ENCODE results near the gene C19orf53. TPM values are rescaled to one million over a fixed set of nuclear protein-coding genes. Genes with fewer than 3 reads are reported as not detected.
A peak's percentile ranks its signal among the peaks of the same experiment; 100 is the strongest.
"Not testable (repeated sequence)": the region's sequence is repeated elsewhere in the genome, so short reads cannot be mapped to it uniquely, and the experiment has no call there.

The C19orf53 gene
- total RNA-seq, 3 donors from 2014 or later (not counting 1 experiment from before 2014, with no cell fraction given) = 52.2 to 56.6 (median 54.7) TPM

GRCh38 chr19:13790354-13790753 is 16.1 kb downstream of the C19orf53 start:
- intact Hi-C loops (cut with micrococcal nuclease) = loop anchor here (2.0 kb wide), 1 partner anchor 56 kb away; no protein-coding TSS in a partner anchor

GRCh38 chr19:13793317-13793716 is 19.1 kb downstream of the C19orf53 start:
- intact Hi-C loops (cut with micrococcal nuclease); H3K36me3 ChIP-seq (ENCODE audit: control insufficient read depth, insufficient read depth, low read length); H3K27me3 Mint-ChIP-seq (ENCODE audit: low read depth in 2 of 2); H3K4me3 ChIP-seq (ENCODE audit: low read length); H3K4me3 Mint-ChIP-seq; H3K36me3 Mint-ChIP-seq; ATAC-seq; H3K27ac ChIP-seq (ENCODE audit: low read length); DNase-seq; H3K27ac Mint-ChIP-seq; H3K27me3 ChIP-seq (ENCODE audit: control insufficient read depth, insufficient read depth, low read length); H3K9me3 Mint-ChIP-seq; H3K9me3 ChIP-seq (ENCODE audit: control insufficient read depth, insufficient read depth, low read length): not testable (repeated sequence)
- H3K4me1 ChIP-seq (ENCODE audit: control insufficient read depth, insufficient read depth, low read length) = peaks cover 49% of the 10 kb centered on the region
- 98% methylated on average over 8 of the region's 9 CpGs for WGBS (ENCODE audit: insufficient coverage)
- H3K4me1 Mint-ChIP-seq = peaks cover 34 to 47% of the 10 kb centered on the region in 2 donors

More at GRCh38 chr19:13790354-13790753, 16.1 kb downstream of the C19orf53 start:
- H3K27me3 ChIP-seq (ENCODE audit: control insufficient read depth, insufficient read depth, low read length) = no peaks in the 10 kb centered on the region
- Mint-ChIP-seq H3K4me1 (peaks cover 32 to 41% of the 10 kb centered on the region in 2 donors), H3K36me3 (no peaks in the 10 kb centered on the region), H3K27ac (peak overlapping the region; percentile 93 to 96), H3K9me3 (no peaks in the 10 kb centered on the region), H3K4me3 (peak overlapping the region; percentile 92), H3K27me3 (ENCODE audit: low read depth in 2 of 2) (no peaks in the 10 kb centered on the region)
- peaks cover 49% of the 10 kb centered on the region for H3K4me1 ChIP-seq (ENCODE audit: control insufficient read depth, insufficient read depth, low read length)
- ATAC-seq (peak; percentile 35 to 62 (median 59)), DNase-seq (peak; percentile 65 to 81)
- WGBS (ENCODE audit: insufficient coverage) = 28% methylated on average over 8 of the region's 8 CpGs
- H3K36me3 ChIP-seq (ENCODE audit: control insufficient read depth, insufficient read depth, low read length) = no peaks in the 10 kb centered on the region
- H3K4me3 ChIP-seq (ENCODE audit: low read length) = no peak overlapping the region
- TF ChIP-seq CTCF (IDR thresholded peaks at IDR 0.05) = no peak
- H3K9me3 ChIP-seq (ENCODE audit: control insufficient read depth, insufficient read depth, low read length) = no peaks in the 10 kb centered on the region
- H3K27ac ChIP-seq (ENCODE audit: low read length) = peak overlapping the region; percentile 63

- DNase-seq (peak in 1 of 2 donors; percentile 30), ATAC-seq (no peak)
- H3K27me3 Mint-ChIP-seq (ENCODE audit: low read depth in 2 of 2) = no peaks in the 10 kb centered on the region
- Histone ChIP-seq H3K27me3 (ENCODE audit: control insufficient read depth, insufficient read depth, low read length) (no peaks in the 10 kb centered on the region), H3K4me1 (ENCODE audit: control insufficient read depth, insufficient read depth, low read length) (peaks cover 38% of the 10 kb centered on the region), H3K36me3 (ENCODE audit: control insufficient read depth, insufficient read depth, low read length) (no peaks in the 10 kb centered on the region), H3K4me3 (ENCODE audit: low read length) (peak overlapping the region; percentile 69), H3K27ac (ENCODE audit: low read length) (peak overlapping the region; percentile 68), H3K9me3 (ENCODE audit: control insufficient read depth, insufficient read depth, low read length) (no peaks in the 10 kb centered on the region)
- WGBS (ENCODE audit: insufficient coverage) = 8% methylated on average over 8 of the region's 8 CpGs
- peak overlapping the region; percentile 87 to 98 for H3K27ac Mint-ChIP-seq
- H3K9me3 Mint-ChIP-seq = no peaks in the 10 kb centered on the region
- H3K4me1 Mint-ChIP-seq = peaks cover 28 to 38% of the 10 kb centered on the region in 2 donors
- no peak for TF ChIP-seq CTCF (IDR thresholded peaks at IDR 0.05)
- H3K4me3 Mint-ChIP-seq = peak overlapping the region; percentile 94
- intact Hi-C loops (cut with micrococcal nuclease) = no loop called here
- H3K36me3 Mint-ChIP-seq = no peaks in the 10 kb centered on the region
These were observed 20.1 kb downstream of the C19orf53 start for GRCh38 chr19:13794398-13794756.

GRCh38 chr19:13794757-13795589 is 20.7 kb downstream of the C19orf53 start, which contains the start of gene ZSWIM4:
TSS of gene ZSWIM4 (plus strand) at chr19:13795443. CDS start at chr19:13795649, 206 bp downstream.
- ATAC-seq (peak; percentile 88 to 96 (median 91)), DNase-seq (peak; percentile 90 to 92)
- Histone ChIP-seq H3K4me3 (ENCODE audit: low read length) (peak within 1 kb of the TSS; percentile 69), H3K4me1 (ENCODE audit: control insufficient read depth, insufficient read depth, low read length) (peaks cover 32% of the 10 kb centered on the region), H3K27ac (ENCODE audit: low read length) (peak within 1 kb of the TSS; percentile 68), H3K27me3 (ENCODE audit: control insufficient read depth, insufficient read depth, low read length) (no peaks in the 10 kb centered on the region), H3K36me3 (ENCODE audit: control insufficient read depth, insufficient read depth, low read length) (no peaks in the 10 kb centered on the region), H3K9me3 (ENCODE audit: control insufficient read depth, insufficient read depth, low read length) (no peaks in the 10 kb centered on the region)
- Mint-ChIP-seq H3K9me3 (no peaks in the 10 kb centered on the region), H3K36me3 (no peaks in the 10 kb centered on the region), H3K27me3 (ENCODE audit: low read depth in 2 of 2) (no peaks in the 10 kb centered on the region), H3K4me1 (peaks cover 26 to 36% of the 10 kb centered on the region in 2 donors), H3K4me3 (peak within 1 kb of the TSS; percentile 94), H3K27ac (peak within 1 kb of the TSS; percentile 87 to 98)
- under 1% methylated on average over 71 of the region's 71 CpGs for WGBS (ENCODE audit: insufficient coverage)
- TF ChIP-seq CTCF (IDR thresholded peaks at IDR 0.05) = no peak
- intact Hi-C loops (cut with micrococcal nuclease) = loop anchor here (1.0 kb wide), 1 partner anchor 21 kb away; the partner anchor contains the start of gene C19orf53

All from natural killer cell (primary cell).